ENCODE data around the gene MORC1.

- no peak for TF ChIP-seq CTCF (IDR thresholded peaks at IDR 0.05 in 4 of 5, conservative IDR thresholded peaks at IDR 0.05 in 1 of 5)
- no peak for TF ChIP-seq POLR2A (IDR thresholded peaks at IDR 0.05)
Measured at GRCh38 chr3:109143646-109144045, 25.7 kb upstream of the MORC1 start.

All from gastrocnemius medialis (tissue), 4 donors.